NCI-H1105 treated with DMSO at 0.1 percent for 48 hours (cell line): ENCODE results near the gene APOL2.
"Not testable (repeated sequence)": the region's sequence is repeated elsewhere in the genome, so short reads cannot be mapped to it uniquely, and the experiment has no call there.

ENCODE experiments used
- DNase-seq: peaks from one replicate; lab custom pipeline; 2025; lab: John Stamatoyannopoulos, UW

The APOL2 gene

DNA sequence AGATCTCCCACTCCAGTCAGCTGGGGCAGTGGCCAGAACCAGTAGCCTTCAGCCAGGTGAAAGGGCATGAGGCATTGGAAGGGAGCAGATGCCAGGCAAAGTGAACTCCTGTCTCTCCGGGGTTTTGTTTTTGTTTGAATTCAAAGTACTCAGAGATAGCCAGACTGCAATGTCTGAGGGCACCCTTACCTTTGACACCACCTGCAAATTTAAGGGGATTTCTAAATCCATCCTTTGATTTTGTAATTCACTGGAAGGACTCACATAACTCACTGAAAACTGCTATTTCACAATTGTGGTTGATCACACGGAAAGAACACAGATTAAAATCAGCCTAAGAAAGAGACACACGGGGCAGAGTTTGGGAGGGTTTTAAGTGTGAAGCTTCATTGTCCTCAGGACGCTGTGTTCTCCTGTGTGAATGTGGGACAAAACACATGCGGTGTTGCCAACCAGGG is 23.9 kb upstream of the APOL2 start:
- not testable (repeated sequence) for DNase-seq

DNA sequence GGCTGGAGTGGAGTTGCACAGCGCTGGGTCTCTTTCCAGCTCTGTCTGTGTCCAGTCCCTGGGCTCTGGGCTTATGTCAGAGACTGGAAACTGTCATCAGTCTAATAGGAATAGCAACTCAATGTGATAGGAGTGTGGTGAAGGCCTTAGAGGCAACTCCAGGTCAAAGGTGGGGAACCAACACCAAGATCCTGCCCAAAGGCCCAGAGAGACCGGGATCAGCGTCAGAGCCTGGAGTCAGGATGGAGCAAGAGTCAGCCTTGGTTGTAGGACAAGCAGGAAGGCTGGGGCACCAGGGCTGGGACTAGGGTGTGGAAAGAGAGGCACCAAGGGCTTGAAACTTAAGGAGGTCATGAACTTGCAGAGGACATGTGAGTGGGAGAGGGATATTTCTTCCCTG is 23.0 kb upstream of the APOL2 start:
- DNase-seq = not testable (repeated sequence)

DNA sequence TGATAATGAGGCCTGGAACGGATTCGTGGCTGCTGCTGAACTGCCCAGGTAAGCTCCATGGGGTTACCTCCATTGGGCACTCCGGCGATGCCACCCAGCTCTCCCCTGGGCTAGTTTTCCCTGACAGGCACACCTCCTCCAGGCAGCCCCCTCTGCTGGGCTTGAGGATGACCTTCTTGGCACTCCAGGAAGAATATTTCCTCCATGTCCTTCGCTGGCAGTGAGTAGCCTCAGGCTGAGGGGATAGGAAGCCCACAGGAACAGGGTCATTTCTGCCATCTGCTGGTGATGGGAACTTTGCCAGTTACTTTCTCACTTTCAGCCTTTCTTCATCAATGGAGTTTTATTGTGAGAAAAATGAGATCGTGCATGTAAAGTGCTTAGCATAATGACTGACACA is 22.3 kb upstream of the APOL2 start:
- not testable (repeated sequence) for DNase-seq

DNA sequence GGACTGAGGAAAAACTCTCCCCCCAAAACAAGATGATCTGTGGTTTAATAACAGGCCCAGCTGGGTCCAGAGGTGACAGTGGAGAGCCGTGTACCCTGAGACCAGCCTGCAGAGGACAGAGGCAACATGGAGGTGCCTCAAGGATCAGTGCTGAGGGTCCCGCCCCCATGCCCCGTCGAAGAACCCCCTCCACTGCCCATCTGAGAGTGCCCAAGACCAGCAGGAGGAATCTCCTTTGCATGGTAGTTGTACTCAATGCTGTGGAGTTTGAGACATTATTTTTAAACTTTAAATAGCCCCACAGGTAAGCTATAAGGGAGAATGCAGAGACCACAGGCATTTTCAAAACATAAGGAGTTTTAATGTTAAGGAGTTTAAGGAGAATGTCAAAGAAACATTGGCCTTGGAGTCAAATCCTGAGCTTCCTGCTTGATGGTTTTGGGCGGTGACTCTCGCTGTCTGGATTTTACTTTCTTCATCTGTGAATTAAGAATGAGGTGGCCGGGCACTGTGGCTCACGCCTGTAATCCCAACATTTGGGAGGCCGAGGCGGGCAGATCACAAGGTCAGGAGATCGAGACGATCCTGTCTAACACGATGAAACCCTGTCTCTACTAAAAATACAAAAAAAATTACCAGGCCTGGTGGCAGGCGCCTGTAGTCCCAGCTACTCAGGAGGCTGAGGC is 20.4 kb upstream of the APOL2 start:
- DNase-seq = no peak

DNA sequence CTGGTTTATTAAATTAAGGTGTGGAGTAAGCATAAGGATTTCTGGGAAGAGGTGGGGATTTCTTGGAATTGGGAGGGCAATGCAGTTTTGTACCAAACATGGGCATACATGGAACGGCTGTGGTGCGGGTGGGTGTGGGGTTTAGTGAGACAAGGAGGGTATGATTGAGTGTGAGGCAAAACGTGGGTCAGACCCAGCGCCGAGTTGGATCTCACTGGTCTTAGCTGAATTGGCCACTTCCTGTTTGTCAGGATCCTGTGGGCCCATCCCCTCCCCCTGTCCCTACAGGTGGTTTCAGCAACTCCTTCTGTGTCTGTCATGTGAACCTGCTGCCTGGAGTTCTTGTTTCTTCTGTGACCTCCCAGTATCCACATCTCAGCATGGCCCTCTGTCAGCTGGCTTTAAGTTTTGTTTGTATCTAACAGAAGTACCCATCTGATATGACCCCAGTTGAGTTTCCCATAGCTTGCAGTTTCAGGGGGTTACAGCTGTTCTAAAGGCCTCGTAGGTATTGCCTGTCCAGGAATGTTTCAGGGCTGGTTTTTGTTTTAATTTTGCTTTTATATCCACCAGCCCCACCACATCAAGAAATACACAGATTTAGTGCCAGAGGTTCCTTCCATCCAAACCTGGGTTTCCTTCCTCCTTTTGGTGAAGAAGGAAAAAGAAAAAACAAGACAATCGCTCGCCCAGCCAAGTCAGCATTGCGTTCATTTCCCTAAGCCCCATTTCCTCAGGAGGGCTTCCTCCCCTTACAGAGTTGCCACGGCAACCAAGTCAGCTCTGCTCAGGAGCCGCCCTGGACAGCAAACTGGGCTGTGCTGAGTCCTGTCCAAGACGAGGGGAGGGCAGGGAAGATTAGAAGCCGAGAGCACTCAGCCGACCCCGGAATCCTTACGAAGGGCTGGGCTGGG is 19.6 kb upstream of the APOL2 start:
- DNase-seq = no peak

DNA sequence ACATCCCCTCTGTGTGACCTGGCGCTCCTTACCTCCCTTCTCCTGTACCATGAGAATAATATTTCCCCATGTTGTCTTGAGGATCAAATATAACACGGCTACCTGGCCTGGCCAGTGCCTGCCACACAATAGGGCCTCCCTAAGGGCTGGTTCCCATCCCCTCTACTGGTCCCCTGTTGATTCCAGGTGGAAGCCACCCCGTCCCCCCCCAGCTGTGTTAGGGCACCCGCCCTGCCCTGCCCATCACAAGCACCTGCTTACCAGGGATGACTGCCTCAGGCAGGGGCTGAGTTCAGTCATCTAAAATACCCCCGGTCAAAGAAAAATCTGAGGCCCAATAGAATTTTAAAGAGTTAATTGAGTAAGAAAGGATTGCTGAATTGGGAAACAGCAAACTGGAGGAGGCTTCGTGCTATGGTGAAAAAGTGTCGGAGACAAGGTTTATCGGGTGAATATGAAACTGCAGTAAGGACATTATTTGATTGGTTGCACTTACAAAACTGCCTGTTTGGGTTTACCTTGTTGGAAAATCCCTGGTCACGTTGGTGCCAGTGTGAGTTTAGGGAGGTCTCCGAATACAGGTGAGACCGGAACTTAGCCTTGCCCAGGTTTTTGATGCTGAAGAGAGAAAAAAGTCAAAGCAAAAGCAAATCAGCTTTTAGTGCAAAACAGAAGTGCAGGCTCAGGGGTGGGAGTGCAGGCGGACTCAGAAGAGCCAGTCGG is 18.8 kb upstream of the APOL2 start:
- no peak for DNase-seq

DNA sequence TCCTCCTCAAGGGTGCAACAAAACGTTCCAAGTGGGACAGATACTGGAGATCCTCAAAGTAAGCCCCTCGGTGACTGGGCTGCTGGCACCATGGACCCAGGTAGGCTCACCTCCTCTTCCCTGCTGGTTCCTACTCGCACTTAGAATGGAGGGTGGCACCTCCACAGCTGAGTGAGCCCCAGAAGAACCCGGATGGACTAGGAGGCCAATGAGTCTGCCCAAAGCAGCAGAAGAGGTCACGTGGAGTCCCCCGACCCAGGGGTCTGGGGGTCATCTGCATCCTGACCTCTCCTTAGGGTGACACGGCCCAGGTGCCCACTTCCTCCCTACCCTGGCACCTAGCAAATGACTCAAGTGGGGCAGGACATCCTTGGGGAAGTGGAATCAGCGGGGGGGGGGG is 18.0 kb upstream of the APOL2 start:
- no peak for DNase-seq

DNA sequence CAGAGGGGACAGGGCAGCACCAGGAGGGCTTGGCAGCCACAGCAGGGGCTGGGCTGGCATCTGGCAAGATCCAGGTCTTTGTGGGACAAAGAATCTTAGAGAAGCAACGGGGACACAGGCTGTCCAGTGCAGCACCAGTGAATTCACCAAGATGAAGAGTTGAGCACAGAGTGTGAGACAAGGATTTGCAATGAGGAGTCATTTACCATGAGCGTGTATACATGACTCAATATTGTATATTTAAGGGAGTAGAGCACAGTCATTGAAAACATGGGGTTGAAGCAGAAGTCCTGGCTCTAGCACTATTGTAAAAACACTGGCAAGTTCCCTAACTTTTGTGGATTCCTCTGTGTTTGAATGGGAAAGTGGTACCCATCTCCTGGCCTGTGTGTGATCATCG is 17.2 kb upstream of the APOL2 start:
- no peak for DNase-seq

- DNase-seq = not testable (repeated sequence)
Observed at GRCh38 chr22:36255572-36255971, 16.2 kb upstream of the APOL2 start.

- DNase-seq = peak; percentile 1
Observed at GRCh38 chr22:36253523-36254490, 14.5 kb upstream of the APOL2 start.

GRCh38 chr22:36252754-36253522 is 13.6 kb upstream of the APOL2 start, which contains the start of gene APOL1:
Gene APOL1, plus strand, starts transcription at chr22:36253133. Its CDS starts 1,823 bp downstream, at chr22:36254956.
- DNase-seq = no peak

DNA sequence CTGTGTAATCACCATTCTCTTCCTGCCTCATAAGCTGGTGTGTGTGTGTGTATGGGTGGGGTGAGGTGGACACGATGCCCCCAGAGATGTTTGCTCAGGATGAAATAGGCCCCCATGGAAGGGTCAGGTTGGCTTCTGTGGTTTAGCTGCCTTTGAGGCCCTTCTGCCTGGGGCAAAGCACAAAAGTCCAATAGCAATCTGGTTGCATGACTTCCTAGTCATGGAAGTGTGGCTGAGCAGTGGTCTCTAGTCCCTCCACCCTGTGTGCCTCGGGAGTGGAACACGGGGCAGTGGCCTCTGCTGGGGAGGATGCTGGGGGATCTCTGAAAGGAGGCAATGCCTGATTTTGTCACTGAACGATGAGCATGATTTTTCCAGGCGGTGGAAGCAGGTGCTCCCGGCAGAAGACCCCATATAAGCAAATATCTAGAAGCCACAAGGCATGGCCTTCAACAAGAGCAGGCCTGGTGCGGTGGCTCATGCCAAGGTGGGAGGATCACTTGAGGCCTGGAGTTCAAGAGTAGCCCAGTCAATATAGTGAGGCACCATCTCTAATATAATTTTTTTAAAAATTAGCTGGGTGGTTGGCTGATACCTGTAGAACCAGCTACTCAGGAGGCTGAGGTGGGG is 12.8 kb upstream of the APOL2 start:
- not testable (repeated sequence) for DNase-seq

- DNase-seq = not testable (repeated sequence)
Observed at GRCh38 chr22:36250292-36250960, 11.1 kb upstream of the APOL2 start.

- no peak for DNase-seq
Observed at GRCh38 chr22:36249160-36249559, 9.8 kb upstream of the APOL2 start.

- no peak for DNase-seq
Observed at GRCh38 chr22:36247955-36248354, 8.6 kb upstream of the APOL2 start.

DNA sequence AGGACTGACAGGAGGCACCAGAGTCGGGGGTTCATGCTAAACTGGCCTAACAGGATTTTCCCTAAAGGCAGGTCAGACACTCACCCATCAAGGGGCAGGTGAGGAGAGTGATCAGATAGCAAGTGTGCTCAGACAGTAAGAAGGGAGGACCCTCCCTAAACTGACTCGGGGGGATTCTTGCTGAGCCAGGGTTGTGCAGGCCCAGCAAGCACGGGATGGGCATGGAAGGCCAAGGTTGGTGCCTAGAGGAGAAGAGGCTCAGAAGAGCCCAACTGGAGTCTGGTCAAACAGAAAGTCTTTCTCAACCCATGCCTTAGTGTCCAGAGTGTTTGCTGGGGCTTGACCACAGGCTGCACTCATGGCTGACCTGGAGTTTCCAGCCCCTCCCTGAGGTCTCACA is 7.4 kb upstream of the APOL2 start:
- DNase-seq = no peak

- no peak for DNase-seq
Observed at GRCh38 chr22:36245805-36246356, 6.6 kb upstream of the APOL2 start.

DNA sequence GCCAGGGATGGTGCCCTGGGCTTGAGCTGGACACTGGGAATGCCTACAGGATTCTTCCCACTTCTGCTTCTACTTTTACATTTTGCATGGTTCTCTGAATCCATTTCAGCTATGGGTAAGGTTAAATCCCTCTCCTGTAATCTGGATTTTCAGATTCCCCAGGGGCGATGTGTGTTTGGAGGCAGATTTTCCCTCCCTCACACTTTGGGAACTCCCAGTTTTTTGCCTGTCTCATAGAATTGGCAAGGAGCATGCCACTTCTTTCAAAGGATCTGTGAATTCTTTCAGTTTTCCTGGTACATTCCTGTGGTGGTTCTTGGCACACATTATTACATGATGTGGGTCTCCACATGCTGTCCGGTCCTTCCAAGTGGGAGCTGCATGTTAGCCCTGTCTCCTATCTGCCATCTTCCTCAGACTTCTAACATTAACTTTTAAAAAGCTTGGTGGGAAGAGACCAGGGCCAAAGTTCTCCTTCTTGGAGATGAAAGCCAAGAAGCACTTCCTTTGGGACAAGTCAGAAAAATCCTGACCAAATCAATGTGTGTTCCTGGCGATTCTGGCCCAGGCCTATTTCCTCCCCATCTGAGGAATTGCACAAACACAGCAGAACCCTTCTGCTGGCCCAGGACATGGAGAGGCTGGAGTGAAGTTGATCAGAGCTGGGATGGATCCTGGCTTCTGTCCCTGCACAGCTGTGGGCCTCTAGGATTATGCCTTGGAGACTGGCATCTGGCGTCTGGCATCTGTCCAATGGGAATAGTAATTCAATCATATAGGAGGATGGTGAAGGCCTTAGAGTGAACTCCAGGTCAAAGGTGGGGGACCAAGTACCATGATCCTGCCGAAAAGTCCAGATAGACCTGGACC is 5.4 kb upstream of the APOL2 start:
- no peak for DNase-seq
